Measurements from ENCODE around the gene SIGLEC6. TPM values are rescaled to one million over a fixed set of nuclear protein-coding genes. Genes with fewer than 3 reads are reported as not detected.
"Not testable (repeated sequence)": the region's sequence is repeated elsewhere in the genome, so short reads cannot be mapped to it uniquely, and the experiment has no call there.

SIGLEC6 gene
- polyA plus RNA-seq, 2 of the 4 experiments (the other 2 are of a cell fraction): not detected

- POLR2A ChIA-PET: no interaction called here
- Histone ChIP-seq H3K4me2 (no peak overlapping the region), H3K27ac (no peak overlapping the region), H3K4me3 (no peak overlapping the region), H3K9me3 (peaks cover 6% of the 10 kb centered on the region), H3K4me1 (no peaks in the 10 kb centered on the region)
- DNase-seq (ENCODE audit: low read depth in 1 of 2, low spot score in 1 of 2): no peak
- TF ChIP-seq E2F6 (IDR thresholded peaks at IDR 0.05; ENCODE audit: borderline replicate concordance, low read depth) (no peak), RFX5 (IDR thresholded peaks at IDR 0.05) (no peak), EHF (CRISPR knock-in tag; IDR thresholded peaks at IDR 0.05) (no peak), PBX3 (IDR thresholded peaks at IDR 0.05) (no peak), CTCF (IDR thresholded peaks at IDR 0.05) (no peak), RCOR1 (IDR thresholded peaks at IDR 0.05; ENCODE audit: low read depth, low read length) (no peak), FOSL2 (IDR thresholded peaks at IDR 0.05) (no peak), FOSL2 (CRISPR knock-in tag; IDR thresholded peaks at IDR 0.05) (no peak), CBX8 (IDR thresholded peaks at IDR 0.05) (no peak), TP53 (CRISPR knock-in tag; IDR thresholded peaks at IDR 0.05) (no peak), ZFP36 (IDR thresholded peaks at IDR 0.05; ENCODE audit: borderline replicate concordance, partially characterized antibody) (no peak), HOXB13 (CRISPR knock-in tag; IDR thresholded peaks at IDR 0.05; ENCODE audit: low read depth) (no peak)
- CTCF ChIA-PET: interaction anchor here (2.0 to 2.4 kb wide), 2 partner anchors 12 to 82 kb away, joined by 6 to 14 read pairs; no protein-coding TSS in a partner anchor
- ATAC-seq: no peak
- no peak for FAIRE-seq
- 12% methylated on average over 5 of the region's 5 CpGs for WGBS (ENCODE audit: missing lambda C conversion rate)
Measured at GRCh38 chr19:51503286-51503817, 28.1 kb downstream of the SIGLEC6 start.

GRCh38 chr19:51501594-51502263 is 29.7 kb downstream of the SIGLEC6 start, which contains the start of gene SIGLEC12:
Gene SIGLEC12 (minus strand): TSS chr19:51501800. CDS start chr19:51501733, 67 bp downstream.
- no peak within 1 kb of the TSS for H3K4me3 ChIP-seq
- FAIRE-seq (no peak), DNase-seq (ENCODE audit: low read depth in 1 of 2, low spot score in 1 of 2) (no peak), ATAC-seq (no peak)
- no peak within 1 kb of the TSS for H3K27ac ChIP-seq
- TF ChIP-seq RNF2 (IDR thresholded peaks at IDR 0.05; ENCODE audit: borderline replicate concordance, low read depth) (no peak), EP300 (IDR thresholded peaks at IDR 0.05) (no peak), BCL3 (IDR thresholded peaks at IDR 0.05) (no peak), FOSB (CRISPR knock-in tag; IDR thresholded peaks at IDR 0.05) (no peak), CEBPB (IDR thresholded peaks at IDR 0.05) (no peak), SREBF2 (IDR thresholded peaks at IDR 0.05) (no peak), HOXA7 (CRISPR knock-in tag; IDR thresholded peaks at IDR 0.05) (no peak), ZNF302 (CRISPR knock-in tag; IDR thresholded peaks at IDR 0.05) (no peak), CBX8 (IDR thresholded peaks at IDR 0.05) (no peak), ATOH8 (CRISPR knock-in tag; IDR thresholded peaks at IDR 0.05; ENCODE audit: low read depth) (no peak), EHMT2 (IDR thresholded peaks at IDR 0.05; ENCODE audit: low read depth) (no peak)
- POLR2A ChIA-PET: no interaction called here
- peaks cover 6% of the 10 kb centered on the region for H3K9me3 ChIP-seq
- CTCF ChIA-PET: interaction anchor here (2.4 kb wide), 1 partner anchor 13 kb away, joined by 14 read pairs; no protein-coding TSS in a partner anchor
- 27% methylated on average over 12 of the region's 12 CpGs for WGBS (ENCODE audit: missing lambda C conversion rate)
- H3K4me2 ChIP-seq: no peak within 1 kb of the TSS
- H3K4me1 ChIP-seq: no peaks in the 10 kb centered on the region

GRCh38 chr19:51500931-51501330 is 30.5 kb downstream of the SIGLEC6 start:
- 6% methylated on average over 6 of the region's 8 CpGs for WGBS (ENCODE audit: missing lambda C conversion rate)
- H3K4me3 ChIP-seq; POLR2A ChIA-PET; H3K4me2 ChIP-seq; H3K27ac ChIP-seq; H3K9me3 ChIP-seq; H3K4me1 ChIP-seq; CTCF ChIA-PET; FAIRE-seq; DNase-seq (ENCODE audit: low read depth in 1 of 2, low spot score in 1 of 2); ATAC-seq: not testable (repeated sequence)

Data from A549 (cell line).